ENCODE results near the gene CDYL. TPM values are rescaled to one million over a fixed set of nuclear protein-coding genes. Genes with fewer than 3 reads are reported as not detected.

Gene CDYL
- total RNA-seq, 4 donors from 2014 or later: 27.7 to 37.0 (median 33.1) TPM

GRCh38 chr6:4732691-4733315 lies 43.4 kb upstream of the CDYL start:
- TF ChIP-seq, protein P1, sequence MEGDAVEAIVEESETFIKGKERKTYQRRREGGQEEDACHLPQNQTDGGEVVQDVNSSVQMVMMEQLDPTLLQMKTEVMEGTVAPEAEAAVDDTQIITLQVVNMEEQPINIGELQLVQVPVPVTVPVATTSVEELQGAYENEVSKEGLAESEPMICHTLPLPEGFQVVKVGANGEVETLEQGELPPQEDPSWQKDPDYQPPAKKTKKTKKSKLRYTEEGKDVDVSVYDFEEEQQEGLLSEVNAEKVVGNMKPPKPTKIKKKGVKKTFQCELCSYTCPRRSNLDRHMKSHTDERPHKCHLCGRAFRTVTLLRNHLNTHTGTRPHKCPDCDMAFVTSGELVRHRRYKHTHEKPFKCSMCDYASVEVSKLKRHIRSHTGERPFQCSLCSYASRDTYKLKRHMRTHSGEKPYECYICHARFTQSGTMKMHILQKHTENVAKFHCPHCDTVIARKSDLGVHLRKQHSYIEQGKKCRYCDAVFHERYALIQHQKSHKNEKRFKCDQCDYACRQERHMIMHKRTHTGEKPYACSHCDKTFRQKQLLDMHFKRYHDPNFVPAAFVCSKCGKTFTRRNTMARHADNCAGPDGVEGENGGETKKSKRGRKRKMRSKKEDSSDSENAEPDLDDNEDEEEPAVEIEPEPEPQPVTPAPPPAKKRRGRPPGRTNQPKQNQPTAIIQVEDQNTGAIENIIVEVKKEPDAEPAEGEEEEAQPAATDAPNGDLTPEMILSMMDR (IDR thresholded peaks at IDR 0.05; ENCODE audit: low read depth): no peak

DNA sequence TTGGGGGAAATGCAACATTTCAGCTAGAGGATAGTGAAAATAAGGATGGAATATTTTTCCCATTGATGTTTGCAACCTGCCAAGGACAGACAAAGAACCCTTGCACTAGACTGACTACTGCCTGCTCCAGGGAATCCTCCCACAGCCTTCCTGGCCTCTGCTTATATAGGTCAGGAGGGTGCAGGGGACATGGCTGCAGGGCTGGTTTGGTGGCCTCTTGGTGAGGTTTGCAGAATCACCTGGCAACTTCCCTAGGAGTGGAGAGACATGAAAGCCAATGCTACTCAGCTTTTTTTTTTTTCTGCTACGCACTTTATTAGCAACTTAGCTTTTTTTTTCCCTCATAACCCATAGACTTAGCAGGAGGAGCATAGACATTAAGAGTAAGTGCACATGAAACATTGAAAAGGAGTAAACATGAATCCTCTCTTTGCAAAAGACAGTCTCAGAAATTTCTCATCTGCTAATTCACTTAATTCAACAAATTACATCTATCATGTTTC lies 39.8 kb upstream of the CDYL start:
- TF ChIP-seq, protein P1 (IDR thresholded peaks at IDR 0.05; ENCODE audit: low read depth): no peak

GRCh38 chr6:4740032-4740431 lies 36.2 kb upstream of the CDYL start:
- TF ChIP-seq, protein P1 (IDR thresholded peaks at IDR 0.05; ENCODE audit: low read depth): no peak

DNA sequence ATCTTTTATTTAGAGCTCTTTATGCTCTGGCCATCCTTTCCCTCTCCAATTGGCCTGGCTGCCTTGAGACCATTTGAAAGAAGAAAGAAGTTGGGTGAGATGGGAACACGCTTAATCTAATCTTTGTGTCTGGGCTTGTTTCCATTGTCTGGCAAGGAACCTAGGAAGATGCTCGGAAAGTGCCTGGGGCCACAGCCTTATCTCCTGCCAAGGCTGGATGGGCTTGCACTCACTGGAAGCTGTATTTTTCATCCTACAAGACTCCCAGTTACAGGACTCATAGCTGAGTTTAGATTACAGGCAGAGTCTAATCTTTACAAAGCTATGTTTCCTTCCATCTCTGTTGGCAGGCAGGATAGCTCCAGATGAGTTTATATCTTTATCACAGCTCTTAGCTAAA lies 33.1 kb upstream of the CDYL start:
- TF ChIP-seq, protein P1 (IDR thresholded peaks at IDR 0.05; ENCODE audit: low read depth): no peak

GRCh38 chr6:4743926-4744325 lies 32.3 kb upstream of the CDYL start:
- TF ChIP-seq, protein P1 (IDR thresholded peaks at IDR 0.05; ENCODE audit: low read depth): no peak

GRCh38 chr6:4747588-4747987 lies 28.6 kb upstream of the CDYL start:
- TF ChIP-seq, protein P1 (IDR thresholded peaks at IDR 0.05; ENCODE audit: low read depth): no peak

- TF ChIP-seq, protein P1 (IDR thresholded peaks at IDR 0.05; ENCODE audit: low read depth): no peak
Observed at GRCh38 chr6:4751823-4752464, 24.3 kb upstream of the CDYL start.

All from subcutaneous adipose tissue (tissue), 4 donors.